DMS53 (cell line): ENCODE data around the gene GCNT4.

Experiments used
- DNase-seq: peaks from one replicate; lab custom pipeline; 2025; lab: John Stamatoyannopoulos, UW

The GCNT4 gene

DNA sequence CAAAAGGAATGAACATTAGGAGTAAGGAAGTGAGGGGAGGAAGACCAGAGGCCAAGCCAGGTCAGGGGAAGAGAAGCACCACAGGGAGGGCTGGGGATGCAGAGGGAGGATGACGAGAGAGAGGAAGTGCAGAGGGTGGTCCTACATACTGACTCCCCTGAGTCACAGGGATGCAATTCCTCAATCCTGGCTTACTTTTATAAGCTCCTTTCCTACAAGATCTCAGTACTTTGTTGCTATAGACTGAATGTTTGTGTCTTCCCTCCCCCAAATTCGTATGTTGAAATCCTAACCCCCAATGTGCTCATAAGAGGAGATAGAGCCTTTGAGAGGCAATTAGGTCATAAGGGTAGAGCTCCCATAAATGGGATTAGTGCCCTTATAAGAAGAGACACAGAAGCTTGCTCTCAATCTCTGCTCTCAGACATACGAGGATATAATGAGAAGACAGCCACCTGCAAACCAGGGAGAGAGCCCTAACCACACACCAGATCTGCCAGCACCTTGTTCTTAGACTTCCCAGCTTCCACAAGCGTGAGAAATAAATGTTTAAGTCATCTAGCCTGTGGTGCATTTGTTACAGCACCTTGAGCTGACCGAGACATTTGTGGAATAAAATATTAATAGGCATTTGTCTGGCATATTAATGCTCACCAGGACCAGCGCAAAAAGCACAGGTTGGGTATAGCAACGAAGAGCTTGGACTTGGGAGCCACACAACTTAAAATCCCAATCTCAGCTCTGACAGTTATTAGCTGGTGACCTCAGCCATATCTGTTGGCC lies 33.4 kb downstream of the GCNT4 start:
- DNase-seq: no peak

DNA sequence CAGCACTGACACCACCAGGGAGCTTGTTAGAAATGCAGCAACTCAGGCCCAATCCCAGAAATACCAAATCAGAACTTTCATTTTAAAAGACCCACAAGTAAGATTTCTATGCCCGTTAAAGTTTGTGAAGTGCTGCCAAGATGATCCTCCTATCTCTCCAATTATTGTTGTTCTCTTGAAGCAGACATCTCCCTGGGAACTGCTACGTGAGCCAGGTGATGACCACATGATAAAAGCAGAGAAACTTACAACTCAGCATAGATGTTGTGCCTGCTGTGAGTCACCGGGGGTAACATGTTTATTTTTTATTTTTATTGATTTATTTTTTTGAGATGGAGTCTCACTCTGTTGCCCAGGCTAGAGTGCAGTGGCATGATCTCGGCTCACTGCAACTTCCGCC lies 34.4 kb downstream of the GCNT4 start:
- DNase-seq: no peak

DNA sequence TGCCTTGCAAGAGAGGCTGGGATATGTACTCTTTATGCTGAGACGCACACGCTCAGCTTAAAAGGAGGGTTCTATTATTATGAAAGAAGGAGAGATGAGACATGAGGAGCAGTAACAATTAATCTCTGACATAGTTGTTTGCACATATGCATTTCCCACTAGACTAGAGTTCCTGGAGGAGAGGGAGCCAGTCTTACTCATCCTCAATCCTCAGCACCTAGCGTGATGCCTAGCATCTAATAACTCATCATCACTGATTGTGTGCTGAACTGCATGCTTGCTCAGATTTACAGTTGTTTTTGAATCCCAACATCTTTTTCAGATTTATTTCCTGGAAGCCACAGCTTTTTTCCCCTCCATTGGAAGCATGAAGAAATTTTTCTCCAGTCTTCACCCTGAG lies 35.5 kb downstream of the GCNT4 start:
- DNase-seq: no peak

DNA sequence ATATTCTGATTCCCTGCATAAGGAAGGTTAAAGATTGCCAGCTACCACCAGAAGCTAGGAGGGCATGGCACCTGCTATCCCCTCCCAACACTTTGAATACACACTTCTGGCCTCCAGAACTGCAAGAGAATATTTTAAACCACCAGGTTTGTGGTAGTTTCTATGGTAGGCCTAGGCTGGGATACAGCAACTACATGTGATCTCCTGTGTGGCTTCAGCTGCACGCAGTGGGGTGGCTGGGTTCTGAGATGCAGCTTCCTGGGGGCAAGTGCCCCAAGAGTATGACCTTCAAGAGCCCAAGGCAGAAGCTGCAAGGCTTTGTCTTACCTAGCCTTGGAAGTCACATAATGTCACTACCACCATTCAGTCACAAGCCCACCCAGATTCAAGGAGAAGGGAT lies 39.6 kb downstream of the GCNT4 start:
- DNase-seq: no peak

DNA sequence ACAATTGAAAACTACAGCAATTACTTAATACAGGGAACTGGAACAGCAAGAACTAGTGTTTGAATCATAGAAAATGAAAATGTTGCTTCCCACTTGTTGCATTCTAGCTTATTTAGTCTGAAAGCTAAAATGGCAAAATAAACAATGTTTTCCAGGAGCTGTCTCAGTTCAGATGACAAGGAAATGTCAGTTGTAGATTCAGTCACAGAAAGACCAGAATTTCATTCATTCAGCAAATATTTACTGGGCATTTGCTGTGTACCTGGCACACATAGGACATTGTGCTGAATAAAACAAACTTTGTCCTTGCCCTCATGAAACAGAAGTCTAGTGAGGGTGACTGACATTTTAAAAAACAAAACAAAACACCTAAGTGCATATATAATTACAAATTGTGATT lies 41.5 kb downstream of the GCNT4 start:
- DNase-seq: peak; percentile 46

DNA sequence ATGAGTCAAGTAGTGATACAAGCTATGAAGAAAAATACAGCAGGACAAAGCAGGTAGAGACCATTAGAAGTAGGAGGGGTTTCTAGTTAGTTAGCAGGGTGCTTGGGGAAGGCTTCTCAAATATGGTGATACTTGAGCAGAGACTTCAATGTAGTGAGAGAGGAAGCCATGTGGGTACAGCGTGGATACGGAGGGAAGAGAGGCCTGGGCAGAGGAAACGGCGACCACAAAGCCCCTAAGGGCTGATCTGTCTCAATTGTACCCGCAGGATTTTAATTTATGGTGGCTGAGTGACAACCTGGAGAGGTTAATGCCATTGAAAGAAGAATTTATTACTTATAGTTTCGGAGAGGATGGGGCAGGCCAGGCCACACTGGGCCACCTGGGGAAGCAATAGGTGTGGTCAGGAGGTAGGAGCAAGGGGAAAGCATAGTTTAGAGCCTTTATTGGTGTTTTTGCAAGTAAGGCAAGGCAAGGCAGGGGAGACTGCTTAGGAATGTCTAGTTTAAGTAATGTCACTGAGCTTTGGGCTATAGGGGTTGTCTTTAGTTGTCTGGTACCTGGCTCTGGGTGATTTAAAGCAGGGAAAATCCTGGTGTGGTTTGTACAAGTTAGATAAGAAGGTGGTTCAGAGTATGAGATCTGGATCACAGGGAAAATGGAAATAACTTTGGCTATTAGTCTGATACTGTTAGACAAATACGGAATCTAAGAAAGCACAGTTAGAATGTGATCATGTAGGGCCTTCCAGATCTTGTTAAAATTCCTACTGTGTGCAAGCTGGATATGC lies 42.6 kb downstream of the GCNT4 start:
- no peak for DNase-seq

DNA sequence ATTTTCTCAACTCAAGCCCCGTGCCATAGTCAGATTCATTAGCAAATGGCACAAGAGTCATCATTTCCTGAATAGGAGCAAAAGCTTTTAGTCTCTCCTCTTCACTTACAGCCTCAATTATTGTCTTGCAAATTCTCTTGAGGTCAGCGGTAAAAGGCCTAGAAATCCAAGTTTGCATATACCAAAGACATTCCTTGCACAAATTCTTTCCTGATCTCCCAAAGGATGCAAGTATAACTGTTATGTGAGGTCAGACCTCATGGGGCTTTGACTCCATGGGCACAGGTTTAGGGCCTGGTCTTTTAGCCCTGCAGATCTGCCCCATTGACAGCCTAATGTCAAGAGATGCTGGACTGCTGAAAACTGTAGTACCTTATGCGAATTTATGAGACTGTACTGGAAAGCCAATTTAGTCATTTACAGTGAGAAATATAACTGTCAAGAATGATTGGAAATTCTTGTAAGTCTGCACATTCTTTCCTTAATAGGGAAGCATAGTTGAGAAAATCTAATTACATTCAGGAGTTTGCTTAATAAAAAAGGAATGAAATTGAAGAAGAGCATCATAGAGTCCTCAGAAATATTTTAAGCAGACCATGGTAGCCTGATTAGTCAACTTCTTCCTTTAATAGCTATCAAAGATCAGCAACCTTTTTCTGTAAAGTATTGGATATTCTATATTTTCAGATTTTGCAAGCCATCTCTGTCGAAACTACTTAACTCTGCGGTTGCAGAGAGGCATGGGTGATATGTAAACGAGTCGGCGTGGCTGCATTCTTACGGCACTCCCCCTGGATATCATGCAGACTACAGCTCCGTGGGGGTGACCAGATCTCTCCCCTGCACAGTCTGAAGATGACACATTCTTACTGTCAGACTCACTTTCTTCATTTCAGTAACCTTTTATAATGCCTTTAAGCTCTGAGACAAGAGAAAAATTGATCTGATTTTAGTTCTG lies 45.2 kb downstream of the GCNT4 start:
- no peak for DNase-seq

DNA sequence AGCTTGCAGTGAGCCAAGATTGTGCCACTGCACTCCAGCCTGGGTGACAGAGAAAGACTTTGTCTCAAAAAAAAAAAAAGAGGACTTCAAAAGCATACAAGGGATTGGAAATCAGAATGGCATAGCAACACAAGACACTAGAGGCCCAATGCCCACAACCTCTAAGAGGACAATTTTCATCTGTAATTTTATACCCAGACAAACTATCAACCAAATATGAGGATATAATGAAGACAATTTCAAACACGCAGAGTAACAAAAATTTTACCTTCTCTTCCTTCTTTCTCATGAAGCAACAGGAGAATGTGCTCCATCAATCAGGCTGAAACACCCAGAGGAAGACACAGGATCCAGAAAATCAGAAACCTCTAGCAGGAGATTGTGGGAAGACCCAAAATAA lies 46.8 kb downstream of the GCNT4 start:
- DNase-seq: no peak
